Naive thymus-derived CD4-positive, alpha-beta T cell (primary cell): ENCODE data around the gene ARPC1B. TPM values are rescaled to one million over a fixed set of nuclear protein-coding genes. Genes with fewer than 3 reads are reported as not detected.

Experiments used
- ATAC-seq: fragments of 150-1000 bp; cut with Tn5 transposase; 2 replicates; pipeline ENCODE4 v1.10.0; 2021; ENCODE audit warnings: mild to moderate bottlenecking, moderate library complexity
- CTCF ChIA-PET: fragments of 350-600 bp; sonication (Branson Sonifier 250); formaldehyde crosslinking; loops from one replicate; lab custom pipeline; 2021; ENCODE audit warnings: antibody characterized with exemption; lab: Charles Lee
- POLR2A ChIA-PET: fragments of 350-600 bp; sonication (Branson Sonifier 250); formaldehyde crosslinking; loops from one replicate; lab custom pipeline; 2021; ENCODE audit warnings: antibody characterized with exemption, inconsistent platforms; lab: Charles Lee
- DNase-seq, 9 donors: peaks; one replicate each; pipeline versions ENCODE4 v3.0.0 to v3.0.0-alpha.2; 2020 to 2022; ENCODE audit warnings: mixed read lengths in 1 of 9
- H3K27ac ChIP-seq: one replicate; pipeline ENCODE4 v1.7.0; 2013; ENCODE audit warnings: mild to moderate bottlenecking, low read depth, low read length, moderate library complexity
- H3K27me3 ChIP-seq, 2 donors: one replicate each; pipeline ENCODE4 v1.7.0; 2013; ENCODE audit warnings: low read length in 2 of 2, mild to moderate bottlenecking in 2 of 2, moderate library complexity in 2 of 2; ENCODE audit not compliant: control insufficient read depth in 2 of 2, insufficient read depth in 2 of 2
- H3K36me3 ChIP-seq, 3 experiments: 1 replicate in 2 of 3; 2 replicates in 1 of 3; pipeline ENCODE4 v1.7.0; 2013; ENCODE audit warnings: low read length in 3 of 3, mild to moderate bottlenecking in 3 of 3, moderate library complexity in 1 of 3; ENCODE audit not compliant: insufficient read depth in 3 of 3, control insufficient read depth in 2 of 3
- H3K4me1 ChIP-seq, 2 donors: one replicate each; pipeline ENCODE4 v1.7.0; 2013; ENCODE audit warnings: low read length in 2 of 2, mild to moderate bottlenecking in 2 of 2, moderate library complexity in 1 of 2; ENCODE audit not compliant: control insufficient read depth in 2 of 2, insufficient read depth in 2 of 2
- H3K4me3 ChIP-seq: 2 replicates; pipeline ENCODE4 v1.7.0; 2013; ENCODE audit warnings: mild to moderate bottlenecking, low read length
- H3K9me3 ChIP-seq, 3 experiments: 1 replicate in 2 of 3; 2 replicates in 1 of 3; pipeline ENCODE4 v1.7.0; 2013; ENCODE audit warnings: low read length in 3 of 3; ENCODE audit not compliant: control insufficient read depth in 2 of 3
- H3K27ac Mint-ChIP-seq, 9 donors: one replicate each; pipeline ENCODE4 v1.8.0; 2020 to 2022; ENCODE audit warnings: mixed read lengths in 9 of 9, mild to moderate bottlenecking in 8 of 9, moderate library complexity in 5 of 9, inconsistent platforms in 2 of 9
- H3K27me3 Mint-ChIP-seq, 5 donors: one replicate each; pipeline ENCODE4 v1.8.0; 2021 to 2022; ENCODE audit warnings: mixed read lengths in 5 of 5, mild to moderate bottlenecking in 1 of 5
- H3K36me3 Mint-ChIP-seq, 5 donors: one replicate each; pipeline ENCODE4 v1.8.0; 2020 to 2022; ENCODE audit warnings: mixed read lengths in 5 of 5, mild to moderate bottlenecking in 3 of 5, inconsistent platforms in 1 of 5
- H3K4me1 Mint-ChIP-seq, 7 donors: one replicate each; pipeline ENCODE4 v1.8.0; 2020 to 2022; ENCODE audit warnings: mixed read lengths in 7 of 7, mild to moderate bottlenecking in 3 of 7, inconsistent platforms in 1 of 7
- H3K4me3 Mint-ChIP-seq, 10 donors: one replicate each; pipeline ENCODE4 v1.8.0; 2020 to 2022; ENCODE audit warnings: mild to moderate bottlenecking in 10 of 10, mixed read lengths in 10 of 10, moderate library complexity in 6 of 10, inconsistent platforms in 2 of 10
- H3K9me3 Mint-ChIP-seq, 11 donors: one replicate each; pipeline ENCODE4 v1.8.0; 2020 to 2022; ENCODE audit warnings: mixed read lengths in 11 of 11, mild to moderate bottlenecking in 4 of 11, inconsistent platforms in 1 of 11, moderate library complexity in 1 of 11
- intact Hi-C, 2 donors: fragments of 100-400 bp; cut with micrococcal nuclease; formaldehyde crosslinking; loops; one replicate each; pipeline ENCODE4 v1.15.1; 2023
- polyA plus RNA-seq, 2 donors: library from polyadenylated mRNA; unstranded; fragments of 300-500 nt; fragmentation: Illumina TruSeq; gene quantifications; one replicate each; pipeline ENCODE4 v1.2.3, GENCODE V29; 2021
- total RNA-seq, 6 experiments: library from RNA in 5 of 6; stranded (reverse) in 5 of 6; gene quantifications; 1 replicate in 5 of 6; 2 replicates in 1 of 6; pipeline ENCODE4 v1.2.3 and lab custom pipeline; 2021 to 2026

Gene ARPC1B
- total and polyA plus RNA-seq, 7 experiments from 2014 or later, result 88.1 to 575 (median 217) TPM

DNA sequence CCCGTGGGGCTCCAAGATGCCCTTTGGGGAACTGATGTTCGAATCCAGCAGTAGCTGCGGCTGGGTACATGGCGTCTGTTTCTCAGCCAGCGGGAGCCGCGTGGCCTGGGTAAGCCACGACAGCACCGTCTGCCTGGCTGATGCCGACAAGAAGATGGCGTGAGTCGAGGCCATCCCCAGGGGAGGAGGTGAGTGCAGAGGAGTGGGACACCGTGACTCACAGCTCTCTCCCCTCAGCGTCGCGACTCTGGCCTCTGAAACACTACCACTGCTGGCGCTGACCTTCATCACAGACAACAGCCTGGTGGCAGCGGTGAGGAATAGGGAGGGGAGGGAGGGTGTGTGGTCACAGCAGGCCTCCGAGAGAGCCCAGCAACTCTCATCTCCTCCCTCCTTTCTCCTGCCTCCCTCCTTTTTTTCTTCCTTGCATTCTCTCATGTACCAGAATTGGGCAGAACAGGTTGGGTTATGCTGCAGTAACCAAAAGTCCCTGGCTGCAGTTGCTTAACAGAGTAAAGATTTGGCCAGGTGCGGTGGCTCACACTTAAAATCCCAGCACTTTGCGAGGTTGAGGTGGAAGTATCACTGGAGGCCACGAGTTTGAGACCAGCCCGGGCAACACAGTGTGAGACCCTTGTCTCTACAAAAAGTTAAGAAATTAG, 16.5 kb downstream of the ARPC1B start:
- no peaks in the 10 kb centered on the region for H3K27me3 ChIP-seq
- ATAC-seq (no peak), DNase-seq (no peak)
- H3K4me1 Mint-ChIP-seq, result peaks cover 9 to 30% (median 18%) of the 10 kb centered on the region in 7 donors
- H3K27ac ChIP-seq, result peak overlapping the region; percentile 12
- H3K36me3 Mint-ChIP-seq, result peaks cover 0 to 23% (median 4%) of the 10 kb centered on the region in 5 donors
- H3K4me3 ChIP-seq, result no peak overlapping the region
- intact Hi-C loops, result no loop called here
- H3K9me3 ChIP-seq, result no peaks in the 10 kb centered on the region
- H3K27ac Mint-ChIP-seq, result peak overlapping the region in 5 of 9 donors; percentile 49 to 96 (median 83)
- peak overlapping the region in 2 of 10 donors; percentile 38 to 52 for H3K4me3 Mint-ChIP-seq
- ChIA-PET CTCF (interaction anchor here (0.6 to 1.2 kb wide), 4 partner anchors 17 to 399 kb away, joined by 3 to 4 read pairs (median 4); partner anchors contain the start of gene ZNF655), POLR2A (interaction anchor here (0.6 to 4.9 kb wide), 5 partner anchors 9 to 405 kb away, joined by 3 to 55 read pairs (median 12); partner anchors contain the start of genes ARPC1B, BUD31 and PDAP1)
- H3K9me3 Mint-ChIP-seq, result no peaks in the 10 kb centered on the region
- H3K27me3 Mint-ChIP-seq, result no peaks in the 10 kb centered on the region
- H3K36me3 ChIP-seq, result peaks cover 29 to 89% (median 55%) of the 10 kb centered on the region in 3 experiments
- peaks cover 4 to 9% of the 10 kb centered on the region in 2 donors for H3K4me1 ChIP-seq

DNA sequence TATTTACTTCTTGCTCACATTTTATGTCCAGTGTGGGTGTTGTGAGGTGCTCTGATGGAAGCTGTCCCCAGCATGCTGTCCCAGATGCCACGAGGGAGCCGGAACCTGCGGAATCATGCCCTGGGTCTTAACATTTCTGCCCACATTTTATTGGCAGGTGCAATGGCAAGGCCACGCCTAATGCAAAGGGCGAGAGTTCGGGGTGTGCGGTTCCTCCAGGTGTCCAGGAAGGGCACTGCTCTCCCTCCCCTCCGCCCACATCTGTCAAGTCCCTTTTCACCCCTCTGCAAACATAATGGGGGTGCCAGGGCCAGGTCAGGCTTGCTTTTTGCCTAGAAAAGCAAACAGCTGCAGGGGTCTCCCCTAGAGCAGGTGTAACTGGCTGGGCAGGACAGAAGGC, 17.5 kb downstream of the ARPC1B start:
- H3K27ac ChIP-seq, result peak overlapping the region; percentile 85
- peaks cover 4 to 9% of the 10 kb centered on the region in 2 donors for H3K4me1 ChIP-seq
- POLR2A ChIA-PET, result interaction anchor here (1.1 to 4.9 kb wide), 6 partner anchors 9 to 23 kb away, joined by 4 to 55 read pairs (median 20); partner anchors contain the start of genes ARPC1B, BUD31 and PDAP1
- peaks cover 0 to 21% (median 2%) of the 10 kb centered on the region in 5 donors for H3K36me3 Mint-ChIP-seq
- CTCF ChIA-PET, result interaction anchor here (1.0 to 1.5 kb wide), 2 partner anchors 17 to 166 kb away, joined by 3 to 4 read pairs; partner anchors contain the start of genes BUD31, PDAP1 and ZNF655
- peaks cover 22 to 87% (median 48%) of the 10 kb centered on the region in 3 experiments for H3K36me3 ChIP-seq
- H3K27me3 Mint-ChIP-seq, result no peaks in the 10 kb centered on the region
- no peak overlapping the region for H3K4me3 ChIP-seq
- H3K4me3 Mint-ChIP-seq, result peak overlapping the region in 6 of 10 donors; percentile 25 to 84 (median 52)
- peaks cover 9 to 26% (median 17%) of the 10 kb centered on the region in 7 donors for H3K4me1 Mint-ChIP-seq
- DNase-seq (no peak), ATAC-seq (no peak)
- H3K9me3 ChIP-seq, result no peaks in the 10 kb centered on the region
- intact Hi-C loops, result loop anchor here in 1 of 2 donors (2.0 kb wide), 1 partner anchor 17 kb away; the partner anchor contains the start of gene ARPC1B
- H3K27ac Mint-ChIP-seq, result peak overlapping the region; percentile 28 to 97 (median 73)
- no peaks in the 10 kb centered on the region for H3K27me3 ChIP-seq
- no peaks in the 10 kb centered on the region for H3K9me3 Mint-ChIP-seq

DNA sequence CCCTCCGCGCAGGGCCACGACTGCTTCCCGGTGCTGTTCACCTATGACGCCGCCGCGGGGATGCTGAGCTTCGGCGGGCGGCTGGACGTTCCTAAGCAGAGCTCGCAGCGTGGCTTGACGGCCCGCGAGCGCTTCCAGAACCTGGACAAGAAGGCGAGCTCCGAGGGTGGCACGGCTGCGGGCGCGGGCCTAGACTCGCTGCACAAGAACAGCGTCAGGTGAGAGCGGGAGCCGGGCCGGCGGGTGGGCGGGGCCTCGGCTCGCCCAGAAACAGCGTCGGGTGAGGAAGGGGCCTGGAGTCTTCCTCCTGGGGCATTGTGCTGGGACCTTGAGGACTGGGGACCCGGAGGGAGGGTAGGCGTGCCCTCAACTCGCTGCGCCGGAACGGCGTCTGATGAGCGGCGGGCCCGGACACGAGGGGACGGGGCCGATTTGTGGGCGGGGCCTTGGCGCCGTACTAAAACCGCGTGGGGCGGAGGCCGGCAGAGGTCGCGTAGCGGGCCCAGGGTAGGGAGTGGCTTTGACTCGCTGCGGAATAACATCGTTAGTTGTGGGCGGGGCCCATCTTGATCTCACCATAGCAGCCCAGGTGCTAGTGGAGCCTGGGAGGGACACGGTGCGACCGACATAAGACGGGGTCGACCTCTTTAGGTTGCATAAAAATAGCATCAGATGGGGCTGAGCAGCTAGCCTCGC, 18.3 kb downstream of the ARPC1B start:
- ChIA-PET CTCF (interaction anchor here (1.5 to 1.6 kb wide), 2 partner anchors 16 to 30 kb away, joined by 3 to 8 read pairs; partner anchors contain the start of genes BUD31 and PDAP1), POLR2A (interaction anchor here (0.5 to 4.9 kb wide), 12 partner anchors 10 to 106 kb away, joined by 3 to 55 read pairs (median 6); partner anchors contain the start of genes ARPC1A, ARPC1B, BUD31 and CPSF4)
- ATAC-seq (peak; percentile 98), DNase-seq (peak; percentile 72 to 87 (median 83))
- Histone ChIP-seq H3K4me3 (peak overlapping the region; percentile 55), H3K27me3 (no peaks in the 10 kb centered on the region), H3K27ac (peak overlapping the region; percentile 85), H3K9me3 (no peaks in the 10 kb centered on the region), H3K4me1 (peaks cover 4 to 9% of the 10 kb centered on the region in 2 donors), H3K36me3 (peaks cover 22 to 87% (median 48%) of the 10 kb centered on the region in 3 experiments)
- Mint-ChIP-seq H3K27ac (peak overlapping the region; percentile 85 to 97 (median 95)), H3K27me3 (no peaks in the 10 kb centered on the region), H3K4me1 (peaks cover 10 to 28% (median 17%) of the 10 kb centered on the region in 7 donors), H3K4me3 (peak overlapping the region; percentile 74 to 91 (median 84)), H3K36me3 (peaks cover 0 to 20% (median 2%) of the 10 kb centered on the region in 5 donors), H3K9me3 (peaks cover 0 to 1% (median 0%) of the 10 kb centered on the region in 11 donors)
- intact Hi-C loops, result loop anchor here (1.0 to 2.0 kb wide), 4 partner anchors 12 to 19 kb away; partner anchors contain the start of genes ARPC1B (in 2 of the 2), BUD31 (in 2 of the 2) and PDAP1 (in 2 of the 2)

DNA sequence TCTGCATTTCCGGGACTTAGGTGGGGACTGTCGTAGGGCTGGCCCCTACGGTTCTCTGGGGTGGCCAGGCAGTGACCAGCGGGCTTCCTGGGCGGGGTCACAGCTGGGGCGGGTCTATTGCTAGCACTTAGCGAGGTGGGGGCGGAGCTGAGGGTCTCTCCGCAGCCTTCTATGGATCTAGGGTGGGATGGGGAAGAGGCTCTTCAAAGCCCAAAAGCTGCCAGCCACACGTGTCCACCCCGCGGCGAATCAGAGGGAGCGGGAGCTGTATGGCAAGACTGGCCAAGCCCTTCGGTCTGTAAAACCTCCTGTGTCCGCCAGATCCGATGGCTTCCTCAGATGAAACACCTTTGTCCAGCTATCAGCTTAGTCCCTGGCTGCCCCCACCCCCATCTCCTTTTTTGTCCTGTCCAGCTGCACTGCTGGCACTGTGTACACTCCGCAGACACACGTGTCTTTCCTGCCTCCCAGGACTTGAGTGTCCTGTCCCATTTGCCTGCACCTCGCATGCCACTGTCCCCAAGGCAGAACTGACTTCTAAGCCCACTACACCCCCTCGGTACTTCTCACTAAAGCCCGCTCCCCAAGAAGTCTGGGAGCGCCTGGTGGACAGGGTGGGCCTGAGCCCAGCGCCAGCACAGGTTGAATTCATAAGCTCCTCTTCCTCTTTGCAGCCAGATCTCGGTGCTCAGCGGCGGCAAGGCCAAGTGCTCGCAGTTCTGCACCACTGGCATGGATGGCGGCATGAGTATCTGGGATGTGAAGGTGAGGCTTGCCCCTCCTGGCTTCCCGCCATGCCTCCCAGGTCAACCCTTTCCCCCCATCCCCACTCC, 19.0 kb downstream of the ARPC1B start:
- no peaks in the 10 kb centered on the region for H3K27me3 Mint-ChIP-seq
- Histone ChIP-seq H3K27me3 (no peaks in the 10 kb centered on the region), H3K4me3 (peak overlapping the region; percentile 55), H3K36me3 (peaks cover 22 to 87% (median 41%) of the 10 kb centered on the region in 3 experiments), H3K27ac (peak overlapping the region; percentile 85), H3K9me3 (no peaks in the 10 kb centered on the region), H3K4me1 (peaks cover 4 to 9% of the 10 kb centered on the region in 2 donors)
- ChIA-PET CTCF (interaction anchor here (1.5 to 1.6 kb wide), 3 partner anchors 15 to 31 kb away, joined by 3 to 8 read pairs (median 4); partner anchors contain the start of genes BUD31 and PDAP1), POLR2A (interaction anchor here (0.5 to 4.9 kb wide), 12 partner anchors 10 to 105 kb away, joined by 3 to 55 read pairs (median 6); partner anchors contain the start of genes ARPC1A, ARPC1B, BUD31 and CPSF4)
- no peak for DNase-seq
- peaks cover 0 to 22% (median 5%) of the 10 kb centered on the region in 5 donors for H3K36me3 Mint-ChIP-seq
- peaks cover 0 to 2% (median 0%) of the 10 kb centered on the region in 11 donors for H3K9me3 Mint-ChIP-seq
- no peak for ATAC-seq
- peak overlapping the region; percentile 85 to 97 (median 95) for H3K27ac Mint-ChIP-seq
- peak overlapping the region; percentile 74 to 91 (median 84) for H3K4me3 Mint-ChIP-seq
- intact Hi-C loops, result loop anchor here (1.0 to 2.0 kb wide), 4 partner anchors 12 to 19 kb away; partner anchors contain the start of genes ARPC1B (in 2 of the 2), BUD31 (in 2 of the 2) and PDAP1 (in 2 of the 2)
- H3K4me1 Mint-ChIP-seq, result peaks cover 17 to 31% (median 19%) of the 10 kb centered on the region in 7 donors

GRCh38 chr7:99394188-99394502, 19.6 kb downstream of the ARPC1B start:
- H3K4me3 Mint-ChIP-seq, result peak overlapping the region in 4 of 10 donors; percentile 82 to 91 (median 84)
- POLR2A ChIA-PET, result interaction anchor here (0.7 to 4.9 kb wide), 7 partner anchors 9 to 72 kb away, joined by 4 to 55 read pairs (median 15); partner anchors contain the start of genes ARPC1B, BUD31, CPSF4 and PDAP1
- H3K27ac ChIP-seq, result peak overlapping the region; percentile 85

More at GRCh38 chr7:99394188-99394502, 19.6 kb downstream of the ARPC1B start:
- Mint-ChIP-seq H3K36me3 (peaks cover 0 to 22% (median 5%) of the 10 kb centered on the region in 5 donors), H3K27me3 (no peaks in the 10 kb centered on the region), H3K4me1 (peaks cover 17 to 36% (median 23%) of the 10 kb centered on the region in 7 donors), H3K27ac (peak overlapping the region in 7 of 9 donors; percentile 57 to 97 (median 89)), H3K9me3 (peaks cover 0 to 2% (median 0%) of the 10 kb centered on the region in 11 donors)
- Histone ChIP-seq H3K36me3 (peaks cover 22 to 91% (median 41%) of the 10 kb centered on the region in 3 experiments), H3K4me3 (no peak overlapping the region), H3K9me3 (no peaks in the 10 kb centered on the region), H3K27me3 (no peaks in the 10 kb centered on the region), H3K4me1 (peaks cover 4 to 9% of the 10 kb centered on the region in 2 donors)
- no peak for DNase-seq
- CTCF ChIA-PET, result interaction anchor here (1.5 to 1.6 kb wide), 2 partner anchors 27 to 32 kb away, joined by 4 to 8 read pairs; no protein-coding TSS in a partner anchor
- intact Hi-C loops, result no loop called here
- no peak for ATAC-seq
